ENCODE data around the gene EPS15. TPM values are rescaled to one million over a fixed set of nuclear protein-coding genes. Genes with fewer than 3 reads are reported as not detected.
A peak's percentile ranks its signal among the peaks of the same experiment; 100 is the strongest.

Gene EPS15
- total and polyA plus RNA-seq, 9 of the 15 experiments (the other 6 are each of a cell fraction or from before 2014, with no cell fraction given): 23.1 to 69.0 (median 41.7) TPM

DNA sequence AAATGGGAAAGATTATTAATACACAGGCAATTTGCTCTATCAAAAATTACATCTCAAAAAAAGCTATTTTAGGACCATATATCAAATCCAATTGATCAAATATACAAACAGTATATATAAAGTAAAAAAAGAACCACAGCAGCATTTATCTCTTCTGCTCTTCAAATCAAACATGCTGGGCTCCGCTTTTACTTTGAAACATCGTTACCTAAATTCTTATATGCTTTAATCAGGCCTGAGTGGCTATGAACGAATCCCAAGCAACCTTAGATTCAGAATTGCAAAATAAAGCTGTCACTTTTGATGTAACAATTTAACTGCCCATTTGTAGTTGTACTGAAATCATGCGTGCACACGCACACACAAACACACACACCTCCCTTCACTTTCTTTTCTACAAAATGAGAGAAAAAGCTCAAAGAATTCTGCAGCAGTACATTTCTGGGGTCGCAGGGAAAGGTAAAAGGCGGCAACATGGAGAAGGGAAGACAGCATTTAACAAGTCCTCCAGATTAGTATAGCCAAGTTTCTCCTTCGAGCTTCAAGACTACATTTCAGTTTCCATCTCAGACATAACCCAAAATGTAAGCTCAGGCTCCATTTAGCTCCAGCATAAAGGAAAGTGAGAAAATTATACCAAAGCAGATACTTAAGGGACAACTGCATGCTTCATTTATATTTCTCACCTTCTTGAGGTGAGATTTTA is 96.5 kb downstream of the EPS15 start (continued):
- TF ChIP-seq ZNF175 (CRISPR knock-in tag; IDR thresholded peaks at IDR 0.05; ENCODE audit: low read depth): no peak
- TF ChIP-seq, protein P1, sequence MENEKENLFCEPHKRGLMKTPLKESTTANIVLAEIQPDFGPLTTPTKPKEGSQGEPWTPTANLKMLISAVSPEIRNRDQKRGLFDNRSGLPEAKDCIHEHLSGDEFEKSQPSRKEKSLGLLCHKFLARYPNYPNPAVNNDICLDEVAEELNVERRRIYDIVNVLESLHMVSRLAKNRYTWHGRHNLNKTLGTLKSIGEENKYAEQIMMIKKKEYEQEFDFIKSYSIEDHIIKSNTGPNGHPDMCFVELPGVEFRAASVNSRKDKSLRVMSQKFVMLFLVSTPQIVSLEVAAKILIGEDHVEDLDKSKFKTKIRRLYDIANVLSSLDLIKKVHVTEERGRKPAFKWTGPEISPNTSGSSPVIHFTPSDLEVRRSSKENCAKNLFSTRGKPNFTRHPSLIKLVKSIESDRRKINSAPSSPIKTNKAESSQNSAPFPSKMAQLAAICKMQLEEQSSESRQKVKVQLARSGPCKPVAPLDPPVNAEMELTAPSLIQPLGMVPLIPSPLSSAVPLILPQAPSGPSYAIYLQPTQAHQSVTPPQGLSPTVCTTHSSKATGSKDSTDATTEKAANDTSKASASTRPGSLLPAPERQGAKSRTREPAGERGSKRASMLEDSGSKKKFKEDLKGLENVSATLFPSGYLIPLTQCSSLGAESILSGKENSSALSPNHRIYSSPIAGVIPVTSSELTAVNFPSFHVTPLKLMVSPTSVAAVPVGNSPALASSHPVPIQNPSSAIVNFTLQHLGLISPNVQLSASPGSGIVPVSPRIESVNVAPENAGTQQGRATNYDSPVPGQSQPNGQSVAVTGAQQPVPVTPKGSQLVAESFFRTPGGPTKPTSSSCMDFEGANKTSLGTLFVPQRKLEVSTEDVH (IDR thresholded peaks at IDR 0.05; ENCODE audit: low read depth, partially characterized antibody): no peak
- TF ChIP-seq MIER1 (IDR thresholded peaks at IDR 0.05; ENCODE audit: low read depth): no peak
- TF ChIP-seq, protein P2, sequence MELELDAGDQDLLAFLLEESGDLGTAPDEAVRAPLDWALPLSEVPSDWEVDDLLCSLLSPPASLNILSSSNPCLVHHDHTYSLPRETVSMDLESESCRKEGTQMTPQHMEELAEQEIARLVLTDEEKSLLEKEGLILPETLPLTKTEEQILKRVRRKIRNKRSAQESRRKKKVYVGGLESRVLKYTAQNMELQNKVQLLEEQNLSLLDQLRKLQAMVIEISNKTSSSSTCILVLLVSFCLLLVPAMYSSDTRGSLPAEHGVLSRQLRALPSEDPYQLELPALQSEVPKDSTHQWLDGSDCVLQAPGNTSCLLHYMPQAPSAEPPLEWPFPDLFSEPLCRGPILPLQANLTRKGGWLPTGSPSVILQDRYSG (tag; conservative IDR thresholded peaks at IDR 0.05; ENCODE audit: low read depth): no peak
- TF ChIP-seq, protein P3, sequence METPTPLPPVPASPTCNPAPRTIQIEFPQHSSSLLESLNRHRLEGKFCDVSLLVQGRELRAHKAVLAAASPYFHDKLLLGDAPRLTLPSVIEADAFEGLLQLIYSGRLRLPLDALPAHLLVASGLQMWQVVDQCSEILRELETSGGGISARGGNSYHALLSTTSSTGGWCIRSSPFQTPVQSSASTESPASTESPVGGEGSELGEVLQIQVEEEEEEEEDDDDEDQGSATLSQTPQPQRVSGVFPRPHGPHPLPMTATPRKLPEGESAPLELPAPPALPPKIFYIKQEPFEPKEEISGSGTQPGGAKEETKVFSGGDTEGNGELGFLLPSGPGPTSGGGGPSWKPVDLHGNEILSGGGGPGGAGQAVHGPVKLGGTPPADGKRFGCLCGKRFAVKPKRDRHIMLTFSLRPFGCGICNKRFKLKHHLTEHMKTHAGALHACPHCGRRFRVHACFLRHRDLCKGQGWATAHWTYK (CRISPR knock-in tag; IDR thresholded peaks at IDR 0.05): 0 out of 2 replicates have a peak, but pooled peaks have one; percentile 24
- TF ChIP-seq, protein P4, sequence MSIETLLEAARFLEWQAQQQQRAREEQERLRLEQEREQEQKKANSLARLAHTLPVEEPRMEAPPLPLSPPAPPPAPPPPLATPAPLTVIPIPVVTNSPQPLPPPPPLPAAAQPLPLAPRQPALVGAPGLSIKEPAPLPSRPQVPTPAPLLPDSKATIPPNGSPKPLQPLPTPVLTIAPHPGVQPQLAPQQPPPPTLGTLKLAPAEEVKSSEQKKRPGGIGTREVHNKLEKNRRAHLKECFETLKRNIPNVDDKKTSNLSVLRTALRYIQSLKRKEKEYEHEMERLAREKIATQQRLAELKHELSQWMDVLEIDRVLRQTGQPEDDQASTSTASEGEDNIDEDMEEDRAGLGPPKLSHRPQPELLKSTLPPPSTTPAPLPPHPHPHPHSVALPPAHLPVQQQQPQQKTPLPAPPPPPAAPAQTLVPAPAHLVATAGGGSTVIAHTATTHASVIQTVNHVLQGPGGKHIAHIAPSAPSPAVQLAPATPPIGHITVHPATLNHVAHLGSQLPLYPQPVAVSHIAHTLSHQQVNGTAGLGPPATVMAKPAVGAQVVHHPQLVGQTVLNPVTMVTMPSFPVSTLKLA (conservative IDR thresholded peaks at IDR 0.05): no peak

Measured in K562 (cell line).